Bronchial epithelial cell (primary cell): Measurements from ENCODE around the gene STAT4. TPM values are rescaled to one million over a fixed set of nuclear protein-coding genes. Genes with fewer than 3 reads are reported as not detected.

Experiments
- DNase-seq: peaks from one replicate; pipeline ENCODE4 v3.0.0-alpha.2; 2010; ENCODE audit warnings: low read depth
- FAIRE-seq: peaks from 2 replicates; lab custom pipeline; 2011; peaks lifted over from hg19 to GRCh38; lab: Jason Lieb, UNC
- H3K27me3 ChIP-seq: 2 replicates; pipeline ENCODE4 v1.5.1; 2011; ENCODE audit warnings: low read length; ENCODE audit not compliant: control insufficient read depth, insufficient read depth
- H3K36me3 ChIP-seq: 2 replicates; pipeline ENCODE4 v1.5.1; 2011; ENCODE audit warnings: low read length; ENCODE audit not compliant: control insufficient read depth, insufficient read depth
- H3K4me3 ChIP-seq: 2 replicates; pipeline ENCODE4 v1.5.1; 2011; ENCODE audit warnings: mild to moderate bottlenecking, low read depth, low read length, control low read depth
- CTCF ChIP-seq: IDR thresholded peaks from 2 replicates; pipeline ENCODE4 v1.5.1; 2011; ENCODE audit warnings: mild to moderate bottlenecking, moderate library complexity, low read length, control low read depth, inconsistent platforms; ENCODE audit not compliant: insufficient read depth, severe bottlenecking
- total RNA-seq: library from RNA; depleted of rRNA; stranded (reverse); fragments of >200 nt; gene quantifications from 2 replicates; pipeline ENCODE4 v1.2.1, GENCODE V29; 2014

STAT4 gene
- total RNA-seq, 1 donor from 2014 or later: 7.1 TPM

GRCh38 chr2:191020742-191021381, 129.9 kb downstream of the STAT4 start:
- peak; percentile 36 for FAIRE-seq
- Histone ChIP-seq H3K36me3 (no peaks in the 10 kb centered on the region), H3K4me3 (peak overlapping the region; percentile 55), H3K27me3 (no peaks in the 10 kb centered on the region)
- peak; percentile 94 for DNase-seq
- TF ChIP-seq CTCF: no peak

- Histone ChIP-seq H3K27me3 (no peaks in the 10 kb centered on the region), H3K36me3 (no peaks in the 10 kb centered on the region), H3K4me3 (peak overlapping the region; percentile 55)
- FAIRE-seq: no peak
- peak; percentile 91 for DNase-seq
- TF ChIP-seq CTCF: peak; percentile 15
Observed at GRCh38 chr2:191020221-191020741, 130.5 kb downstream of the STAT4 start.

GRCh38 chr2:191019376-191019775, 131.4 kb downstream of the STAT4 start:
- no peak for DNase-seq
- Histone ChIP-seq H3K36me3 (no peaks in the 10 kb centered on the region), H3K27me3 (no peaks in the 10 kb centered on the region), H3K4me3 (no peak overlapping the region)
- FAIRE-seq: no peak
- no peak for TF ChIP-seq CTCF

GRCh38 chr2:191018643-191019119, 132.1 kb downstream of the STAT4 start:
- H3K36me3 ChIP-seq: no peaks in the 10 kb centered on the region
- H3K27me3 ChIP-seq: no peaks in the 10 kb centered on the region
- no peak overlapping the region for H3K4me3 ChIP-seq
- no peak for TF ChIP-seq CTCF
- no peak for DNase-seq
- FAIRE-seq: no peak

- Histone ChIP-seq H3K36me3 (no peaks in the 10 kb centered on the region), H3K27me3 (no peaks in the 10 kb centered on the region), H3K4me3 (no peak overlapping the region)
- no peak for TF ChIP-seq CTCF
- DNase-seq: no peak
- FAIRE-seq: no peak
Observed at GRCh38 chr2:191018048-191018447, 132.7 kb downstream of the STAT4 start.
